Measurements from ENCODE around the gene TTPAL.
"Not testable (repeated sequence)": the region's sequence is repeated elsewhere in the genome, so short reads cannot be mapped to it uniquely, and the experiment has no call there.

Gene TTPAL

DNA sequence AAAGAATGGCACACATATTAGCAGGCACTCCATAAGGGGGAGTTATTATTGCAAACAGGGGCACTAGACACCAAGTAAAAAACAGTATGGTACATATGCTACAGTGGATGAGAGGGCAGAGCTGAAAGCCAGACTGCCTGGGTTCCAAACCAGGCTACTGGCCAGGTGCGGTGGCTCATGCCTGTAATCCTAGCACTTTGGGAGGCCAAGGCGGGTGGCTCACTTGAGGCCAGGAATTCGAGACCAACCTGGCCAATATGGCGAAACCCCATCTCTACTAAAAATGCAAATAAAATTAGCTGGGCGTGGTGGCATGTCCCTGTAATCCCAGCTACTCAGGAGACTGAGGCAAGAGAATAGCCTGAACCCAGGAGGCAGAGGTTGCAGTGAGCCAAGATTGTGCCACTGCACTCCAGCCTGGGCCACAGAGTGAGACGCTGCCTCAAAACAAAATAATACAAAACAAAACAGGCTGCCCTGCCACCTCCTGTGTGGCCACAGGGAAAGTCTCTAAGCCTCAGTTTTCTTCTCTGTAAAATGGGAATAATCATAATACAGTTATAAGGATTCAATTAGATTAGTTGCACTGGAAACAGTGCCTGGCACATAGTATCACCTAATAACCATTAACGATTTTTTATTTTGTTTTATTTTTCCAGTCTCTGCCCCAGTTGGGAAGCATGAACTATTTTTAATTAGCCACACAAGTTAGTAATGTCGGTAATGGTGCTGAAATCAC is 7.5 kb upstream of the TTPAL start:
- no peak for DNase-seq

DNA sequence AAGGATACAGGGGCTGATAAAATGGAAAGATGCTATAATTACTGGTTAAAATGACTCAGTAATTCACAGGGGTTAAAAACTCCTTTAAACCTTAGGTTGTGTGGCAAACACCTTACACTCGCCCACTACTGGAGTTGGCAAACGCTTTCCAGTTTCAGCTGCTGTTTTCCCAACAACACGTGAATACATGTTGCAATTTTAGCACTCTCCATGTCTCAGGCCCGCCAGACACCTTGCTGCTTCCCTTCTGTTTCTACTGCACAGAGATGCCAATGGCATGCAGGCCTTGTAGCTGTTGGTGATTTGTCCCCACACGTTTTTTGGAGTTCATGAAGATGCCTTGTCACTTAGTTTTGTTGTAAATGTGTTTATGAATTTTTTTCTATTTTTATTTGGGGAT is 5.3 kb upstream of the TTPAL start:
- peak; percentile 6 to 15 for DNase-seq

DNA sequence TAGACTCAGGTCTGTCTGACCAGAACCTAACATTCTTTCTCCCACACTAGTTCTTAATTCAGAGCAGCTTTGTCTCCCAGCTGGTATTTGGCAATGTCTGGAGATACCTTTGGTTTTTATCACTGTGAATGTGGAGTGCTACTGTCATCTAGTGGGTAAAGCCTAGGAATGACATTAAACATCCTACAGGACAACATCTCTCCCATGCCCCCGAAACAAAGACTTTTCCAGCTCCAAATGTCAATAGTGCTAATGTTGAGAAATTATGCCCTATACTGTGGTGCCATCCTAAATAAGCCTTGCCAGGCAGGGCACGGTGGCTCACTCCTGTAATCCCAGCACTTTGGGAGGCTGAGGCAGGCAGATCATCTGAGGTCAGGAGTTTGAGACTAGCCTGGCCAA is 4.2 kb upstream of the TTPAL start:
- peak; percentile 17 to 69 for DNase-seq

DNA sequence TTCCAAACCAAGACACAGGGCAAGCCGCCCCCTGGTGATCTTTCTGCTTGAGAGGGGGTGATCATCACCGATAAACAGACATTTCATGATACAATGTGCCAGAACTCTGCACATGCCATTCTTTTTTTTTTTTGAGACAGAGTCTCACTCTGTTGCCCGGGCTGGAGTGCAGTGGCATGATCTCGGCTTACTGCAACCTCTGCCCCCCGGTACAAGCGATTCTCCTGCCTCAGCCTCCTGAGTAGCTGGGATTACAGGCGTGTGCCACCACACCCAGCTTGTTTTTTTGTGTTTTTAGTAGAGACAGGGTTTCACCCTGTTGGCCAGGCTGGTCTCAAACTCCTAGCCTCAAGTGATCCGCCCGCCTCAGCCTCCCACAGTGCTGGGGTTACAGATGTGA is 3.4 kb upstream of the TTPAL start:
- not testable (repeated sequence) for DNase-seq

DNA sequence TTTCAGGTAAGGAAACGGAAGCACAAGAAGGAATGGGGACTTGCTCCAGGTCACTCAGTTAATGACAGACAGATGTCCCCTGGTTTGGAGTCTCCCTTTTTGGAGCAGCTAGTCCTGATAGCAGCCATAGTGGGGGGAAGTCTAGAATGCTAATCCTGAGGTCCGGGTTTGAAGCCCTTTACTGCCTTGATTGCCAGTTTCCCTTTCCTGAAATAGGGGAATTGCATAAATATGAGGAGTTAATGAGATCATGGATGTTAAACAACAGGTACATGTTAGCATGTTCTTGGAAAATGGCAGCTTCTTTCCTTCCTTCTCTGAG is 341 bp upstream of the TTPAL start:
- DNase-seq: no peak

DNA sequence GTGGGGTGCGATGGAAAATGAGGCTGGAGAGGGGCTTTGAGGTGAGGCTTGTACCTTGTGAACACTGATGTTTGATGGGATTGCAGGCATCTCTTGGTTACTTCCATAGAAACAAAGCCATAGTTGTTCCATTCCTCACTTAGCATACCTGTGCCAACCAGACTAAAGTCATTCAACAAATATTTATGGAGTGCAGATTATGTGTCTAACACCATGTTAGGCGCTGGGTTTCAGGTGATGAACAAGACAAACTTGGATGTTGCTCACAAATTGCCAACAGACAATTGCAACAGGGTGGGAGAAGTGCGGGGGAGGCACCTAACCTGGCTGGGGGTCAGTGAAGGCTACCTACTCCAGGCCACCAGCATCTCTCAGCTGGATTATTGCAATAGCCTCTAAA is 1.5 kb downstream of the TTPAL start:
- no peak for DNase-seq

DNA sequence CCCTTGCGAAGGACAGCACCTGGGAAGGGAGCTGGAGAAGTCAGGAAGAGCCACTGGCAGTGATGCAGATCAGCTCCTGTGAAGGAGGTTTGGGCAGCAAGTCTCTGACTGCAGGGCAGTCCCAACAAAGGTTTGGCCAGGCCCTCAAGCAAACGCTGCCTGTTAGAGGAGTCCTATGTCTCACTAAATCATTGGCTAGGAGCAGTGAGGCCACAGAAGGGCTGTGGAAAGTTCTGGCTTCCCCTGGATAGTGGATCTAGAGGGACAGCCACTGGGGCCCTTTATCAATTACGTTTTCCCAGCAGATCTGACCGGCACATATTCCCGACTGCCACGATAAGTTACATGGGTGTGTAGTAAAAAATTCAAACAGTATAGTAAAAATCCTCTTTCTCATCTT is 2.5 kb downstream of the TTPAL start:
- no peak for DNase-seq

DNA sequence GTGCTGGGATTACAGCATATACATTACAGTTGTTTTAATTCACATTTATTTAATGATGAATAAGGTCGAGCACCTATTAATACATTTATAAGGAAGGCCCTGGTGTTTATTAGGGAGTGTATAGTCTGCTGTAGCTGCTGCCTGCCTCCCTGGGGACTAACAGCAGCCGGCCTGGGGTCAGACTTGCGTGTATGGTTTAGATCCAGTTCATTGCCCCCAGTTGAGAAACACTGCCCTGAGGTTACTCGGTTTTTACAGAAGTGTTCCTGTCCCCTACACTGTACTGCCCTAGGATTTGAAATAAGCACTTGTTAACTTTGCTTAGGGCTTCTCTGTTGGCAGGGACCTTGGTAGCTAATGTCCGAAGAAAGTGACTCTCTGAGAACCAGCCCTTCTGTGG is 4.0 kb downstream of the TTPAL start:
- DNase-seq: no peak

DNA sequence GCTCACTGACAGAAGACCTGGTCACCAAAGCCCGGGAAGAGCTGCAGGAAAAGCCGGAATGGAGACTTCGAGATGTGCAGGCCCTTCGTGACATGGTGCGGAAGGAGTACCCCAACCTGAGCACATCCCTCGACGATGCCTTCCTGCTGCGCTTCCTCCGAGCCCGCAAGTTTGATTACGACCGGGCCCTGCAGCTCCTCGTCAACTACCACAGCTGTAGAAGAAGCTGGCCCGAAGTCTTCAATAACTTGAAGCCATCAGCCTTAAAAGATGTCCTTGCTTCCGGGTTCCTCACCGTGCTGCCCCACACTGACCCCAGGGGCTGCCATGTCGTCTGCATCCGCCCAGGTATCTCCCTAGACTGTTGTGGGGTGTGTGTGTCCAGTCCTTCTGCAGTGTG is 4.4 kb downstream of the TTPAL start:
- no peak for DNase-seq

DNA sequence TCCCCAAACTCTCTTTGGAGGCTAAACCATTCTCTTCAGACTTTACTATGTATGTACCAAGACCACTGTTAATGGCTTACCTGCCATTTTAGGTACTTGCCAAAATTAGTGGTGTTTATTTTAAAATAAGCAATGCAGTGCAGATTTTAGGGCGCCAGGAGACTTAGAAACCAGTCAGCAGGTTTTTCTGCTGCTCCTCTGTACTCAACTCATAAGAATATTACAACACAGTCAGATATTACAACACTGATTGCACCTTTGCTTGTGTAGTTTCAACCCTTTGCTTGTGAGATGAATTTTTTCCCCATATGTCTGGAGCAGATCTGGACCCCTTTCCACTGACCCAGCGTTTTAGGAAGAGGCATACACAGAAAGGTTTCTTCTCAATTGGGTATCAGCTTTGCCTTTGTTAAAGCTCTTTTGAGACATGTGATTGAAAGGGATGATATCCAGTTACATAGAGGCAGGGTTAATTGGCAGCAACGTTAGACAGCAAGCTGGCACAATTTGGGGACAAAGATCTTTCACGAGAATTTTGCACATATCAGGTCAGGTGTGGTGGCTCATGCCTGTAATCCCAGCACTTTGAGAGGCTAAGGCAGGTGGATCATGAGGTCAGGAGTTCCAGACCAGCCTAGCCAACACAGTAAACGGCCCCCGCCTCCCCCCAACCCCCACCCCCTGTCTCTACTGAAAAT is 6.2 kb downstream of the TTPAL start:
- no peak for DNase-seq

DNA sequence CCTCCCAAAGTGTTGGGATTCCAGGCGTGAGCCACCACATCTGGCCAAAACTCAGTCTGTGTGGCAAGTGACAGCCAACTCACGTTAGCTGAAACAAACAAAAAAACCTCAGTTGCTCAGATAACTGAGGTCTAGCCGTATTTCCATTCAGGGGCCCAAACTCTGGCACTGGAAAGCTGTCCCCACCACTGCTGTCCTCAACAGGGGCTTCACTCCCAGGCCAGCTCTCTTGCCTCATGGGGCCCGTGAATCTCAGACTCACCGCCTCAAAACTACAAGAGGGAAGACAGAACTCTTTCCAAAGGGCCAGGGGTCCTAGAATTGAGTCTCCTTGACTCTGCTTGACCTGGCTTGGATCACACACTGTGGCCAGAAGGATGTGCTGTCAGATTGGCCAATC is 7.4 kb downstream of the TTPAL start:
- DNase-seq: no peak

DNA sequence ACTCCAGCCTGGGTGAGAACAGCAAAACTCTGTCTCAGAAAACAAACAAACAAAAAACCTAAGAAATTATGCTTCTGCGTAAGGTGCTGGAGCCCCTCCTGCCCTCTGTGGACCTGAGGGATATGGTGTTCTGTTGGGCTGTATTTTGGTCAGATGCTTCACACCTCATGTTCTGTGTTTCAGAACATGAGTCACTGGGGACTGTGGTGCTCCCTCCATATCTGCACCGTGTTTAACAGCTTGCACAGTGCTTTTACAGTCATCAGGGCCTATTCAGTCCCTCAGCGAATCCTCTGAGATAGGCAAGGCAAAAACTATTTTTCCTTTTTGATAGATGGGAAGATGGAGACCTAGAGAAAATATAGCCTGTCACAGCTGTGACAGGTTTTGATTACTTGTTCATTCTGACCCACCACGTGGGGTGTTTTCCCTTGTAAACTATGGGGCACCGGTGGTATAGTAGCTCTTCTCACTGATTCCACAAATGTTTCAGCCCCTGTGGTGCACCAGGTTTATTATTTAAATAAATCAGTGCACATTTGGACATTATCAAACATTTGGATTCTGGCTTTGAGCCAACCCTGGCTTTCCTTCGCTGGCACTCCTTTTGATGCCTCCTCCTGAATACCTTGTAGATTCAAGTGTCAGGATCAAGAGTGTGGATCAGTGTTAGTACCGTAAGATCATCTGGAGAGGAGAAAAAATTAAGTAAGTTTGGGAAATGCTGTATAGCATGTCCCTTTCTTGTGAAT is 9.6 kb downstream of the TTPAL start:
- DNase-seq: no peak

DNA sequence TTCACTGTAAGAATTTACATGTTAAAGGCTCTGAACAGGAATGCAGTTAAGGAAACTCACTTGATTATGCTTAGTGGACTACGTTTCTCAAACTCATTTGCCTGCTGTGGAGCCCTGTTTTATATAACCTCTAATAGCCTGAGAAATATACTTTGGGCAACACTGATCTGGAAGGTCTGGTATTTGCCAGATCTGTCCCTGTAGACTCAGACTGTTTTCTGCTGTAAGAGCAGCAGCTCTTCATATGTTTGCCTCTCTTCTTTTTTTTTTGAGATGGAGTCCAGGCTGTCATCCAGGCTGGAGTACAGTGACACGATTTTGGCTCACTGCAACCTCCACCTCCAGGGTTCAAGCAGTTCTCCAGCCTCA is 10.1 kb downstream of the TTPAL start:
- DNase-seq: no peak

DNA sequence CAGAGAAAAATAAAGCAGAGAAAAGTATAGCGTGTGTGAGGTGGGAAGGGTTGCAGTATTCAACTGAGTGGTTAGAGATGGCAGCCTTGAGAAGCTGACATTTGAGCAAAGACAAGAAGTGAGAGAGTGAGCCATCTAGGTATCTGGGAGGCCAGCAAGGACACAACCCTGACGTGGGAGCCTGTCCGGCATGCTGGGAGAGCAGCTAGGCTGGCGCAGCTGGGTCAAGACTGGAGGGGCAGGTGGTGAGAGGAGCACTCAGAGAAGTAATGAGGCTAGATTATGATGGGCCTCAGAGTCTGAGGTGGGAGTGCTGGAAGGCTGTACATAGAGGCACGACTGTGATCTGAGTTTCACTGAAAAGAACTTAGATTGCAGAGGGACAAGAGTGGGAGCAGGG is 12.9 kb downstream of the TTPAL start:
- no peak for DNase-seq

DNA sequence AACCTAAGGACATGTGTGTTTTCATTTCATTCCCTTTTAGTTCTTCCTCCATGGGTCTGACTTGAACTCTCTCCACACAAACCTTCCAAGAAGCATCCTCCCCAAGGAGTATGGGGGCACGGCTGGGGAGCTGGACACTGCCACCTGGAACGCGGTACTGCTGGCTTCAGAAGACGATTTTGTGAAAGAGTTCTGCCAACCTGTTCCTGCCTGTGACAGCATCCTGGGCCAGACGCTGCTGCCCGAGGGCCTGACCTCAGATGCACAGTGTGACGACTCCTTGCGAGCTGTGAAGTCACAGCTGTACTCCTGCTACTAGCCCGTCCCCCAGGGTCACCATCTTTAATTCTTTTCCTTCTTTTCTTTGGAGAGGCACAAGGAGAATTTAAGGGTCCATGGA is 13.5 kb downstream of the TTPAL start:
- DNase-seq: no peak

DNA sequence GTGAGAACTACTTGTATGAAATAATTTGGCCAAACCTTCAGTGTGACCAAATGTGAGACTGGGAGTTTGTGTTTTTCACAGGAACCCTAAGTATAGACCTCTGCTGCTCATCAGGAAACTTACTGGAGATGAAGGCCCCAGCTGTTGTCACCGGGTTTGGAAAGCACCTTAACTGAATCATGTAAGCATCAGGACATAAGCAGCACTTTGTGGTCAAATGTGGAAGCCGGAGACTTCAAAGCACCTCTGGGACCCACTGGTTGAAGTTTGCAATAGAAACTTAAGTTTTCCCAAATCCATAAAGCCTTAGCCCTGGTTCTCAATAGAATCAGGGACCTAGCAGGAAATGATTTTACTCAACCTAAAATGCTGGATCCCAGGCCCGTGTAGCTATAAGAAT is 14.3 kb downstream of the TTPAL start:
- no peak for DNase-seq

DNA sequence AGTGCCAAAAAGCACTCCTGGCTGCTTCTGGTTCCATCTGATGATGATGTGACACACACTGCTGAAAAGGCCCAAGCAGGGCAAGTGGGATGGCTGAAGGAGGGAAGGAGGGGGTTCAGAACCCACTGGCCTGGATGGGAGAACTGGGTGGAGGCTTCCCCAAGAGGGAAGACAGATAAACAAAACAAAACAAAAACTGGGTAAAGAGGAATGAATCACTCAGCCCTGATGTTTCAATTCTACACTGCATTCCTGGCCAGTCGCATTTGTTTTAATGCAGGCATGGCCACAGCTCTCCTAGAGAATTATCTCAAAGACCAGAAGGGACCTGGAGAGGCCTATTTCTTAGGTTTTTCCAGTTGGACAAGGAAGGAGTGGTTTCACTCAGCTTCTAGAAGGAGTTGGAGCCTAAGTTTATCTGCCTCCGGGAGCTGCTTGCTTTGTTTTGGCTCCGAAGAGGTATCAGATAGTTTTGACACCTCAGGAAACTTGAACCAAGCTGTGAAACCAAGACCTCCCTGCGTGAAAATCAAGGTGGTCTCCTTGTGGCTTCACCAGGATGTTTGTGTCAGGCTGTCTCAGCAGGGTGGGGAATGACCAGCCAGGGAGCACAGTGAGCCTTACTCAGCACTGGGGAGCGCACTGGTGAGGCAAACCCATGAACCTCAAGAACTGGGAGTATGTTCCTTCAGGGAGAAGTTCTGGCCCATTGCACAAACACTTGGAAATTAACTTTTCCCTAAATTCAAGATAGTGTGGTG is 16.1 kb downstream of the TTPAL start:
- no peak for DNase-seq

DNA sequence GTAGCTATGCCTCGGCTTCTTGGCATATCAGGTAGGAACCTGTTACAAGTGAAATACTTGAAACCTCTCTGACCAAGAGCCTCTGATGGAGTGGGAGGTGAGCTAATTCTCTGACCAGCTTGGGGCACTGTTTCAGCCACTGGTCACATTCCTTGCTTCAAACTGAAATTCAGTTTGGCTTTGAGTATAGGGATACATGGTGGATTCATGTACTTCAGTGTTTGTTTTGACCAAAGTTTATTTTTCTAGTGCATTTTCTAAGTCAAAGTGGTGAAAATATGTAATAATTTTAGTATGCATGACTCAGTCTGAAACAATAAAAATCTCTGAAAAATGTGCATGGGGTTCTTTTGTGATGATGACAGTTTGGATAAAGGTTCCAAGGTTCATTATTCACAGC is 18.6 kb downstream of the TTPAL start:
- DNase-seq: no peak

DNA sequence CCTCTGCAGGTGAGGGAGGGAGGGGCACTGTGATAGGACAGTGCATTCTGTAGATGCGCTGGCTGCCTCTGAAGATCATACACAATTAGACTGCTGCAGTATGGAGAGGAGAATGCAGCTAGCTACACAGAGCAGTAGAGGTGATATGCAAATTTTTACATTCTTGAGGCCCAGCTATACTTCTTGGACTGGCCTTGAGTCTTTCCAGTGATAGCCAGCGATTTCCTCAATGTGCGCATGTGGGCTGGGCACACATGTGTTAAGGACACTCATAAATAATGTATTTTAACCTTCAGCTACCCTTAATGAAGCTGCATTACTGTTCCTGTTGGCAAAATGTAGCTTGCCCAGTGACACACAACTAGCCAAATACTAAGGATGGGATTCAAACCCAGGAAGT is 19.0 kb downstream of the TTPAL start:
- no peak for DNase-seq

DNA sequence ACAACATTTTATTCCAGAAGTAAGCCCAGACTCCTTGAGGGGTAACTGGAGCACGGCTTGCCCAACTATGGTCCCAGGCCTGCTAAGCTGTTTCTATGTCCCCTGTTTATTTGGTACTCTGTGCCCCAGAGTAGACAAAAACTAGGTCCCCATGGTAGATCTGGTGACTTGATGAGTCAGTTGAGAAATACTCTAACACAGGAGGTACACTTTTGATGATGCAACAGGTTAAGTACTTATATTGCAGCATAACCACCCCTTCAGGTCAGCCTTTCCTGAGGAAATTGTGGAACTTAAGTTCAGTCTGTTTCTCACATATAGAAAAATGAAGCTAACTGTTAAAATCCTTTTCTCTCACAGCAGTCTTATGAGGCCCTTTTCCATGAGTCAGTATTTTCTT is 19.6 kb downstream of the TTPAL start:
- DNase-seq: no peak

DNA sequence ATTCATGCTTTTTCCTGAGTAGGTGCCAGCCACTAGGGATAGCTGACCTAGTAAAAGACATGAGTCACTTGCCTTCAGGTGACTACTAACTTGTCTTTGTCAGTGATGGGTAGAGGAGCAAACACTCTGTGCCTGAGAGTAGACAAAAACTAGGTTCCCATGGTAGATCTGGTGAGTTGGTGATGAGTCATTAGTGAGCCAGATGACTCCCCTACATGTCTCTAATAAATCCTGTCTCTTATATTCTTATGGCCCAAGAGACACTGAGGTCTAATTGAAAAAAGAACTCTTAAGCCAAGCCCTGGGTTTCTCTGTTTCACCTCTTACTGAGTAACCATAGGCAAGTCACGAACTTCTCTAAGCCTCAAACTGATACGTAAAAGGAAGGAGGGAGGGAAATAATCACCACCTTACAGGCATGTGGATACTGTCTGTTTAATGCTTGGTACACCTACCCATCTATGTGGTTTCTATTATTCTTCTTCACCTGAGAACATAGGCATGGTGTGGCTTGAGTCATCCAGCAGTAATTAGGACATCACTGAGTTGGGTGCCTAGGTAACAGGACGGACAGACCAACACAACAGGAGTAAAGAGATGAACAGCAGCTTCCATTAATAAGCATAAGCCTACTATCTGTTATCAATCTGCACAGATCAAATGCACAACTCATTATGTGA is 20.3 kb downstream of the TTPAL start:
- DNase-seq: no peak

DNA sequence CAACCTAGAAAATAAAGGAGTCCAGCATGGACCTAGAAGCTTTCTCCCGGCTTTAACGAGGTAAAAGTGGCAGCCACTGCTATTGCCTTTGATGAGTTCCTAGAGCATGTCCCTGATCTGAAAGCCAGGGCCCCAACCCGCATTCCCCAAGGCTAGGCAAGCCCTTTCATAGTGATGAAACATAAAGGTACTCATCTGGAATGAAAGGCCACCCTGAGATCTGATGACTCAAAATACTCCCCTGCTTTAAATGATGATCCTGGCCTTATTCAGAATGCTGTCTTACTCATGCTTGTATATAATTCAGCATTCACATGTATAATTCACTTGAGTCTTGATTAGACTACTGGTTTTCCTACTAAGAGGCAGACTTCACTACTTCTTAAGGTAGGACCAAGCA is 21.3 kb downstream of the TTPAL start:
- DNase-seq: no peak

DNA sequence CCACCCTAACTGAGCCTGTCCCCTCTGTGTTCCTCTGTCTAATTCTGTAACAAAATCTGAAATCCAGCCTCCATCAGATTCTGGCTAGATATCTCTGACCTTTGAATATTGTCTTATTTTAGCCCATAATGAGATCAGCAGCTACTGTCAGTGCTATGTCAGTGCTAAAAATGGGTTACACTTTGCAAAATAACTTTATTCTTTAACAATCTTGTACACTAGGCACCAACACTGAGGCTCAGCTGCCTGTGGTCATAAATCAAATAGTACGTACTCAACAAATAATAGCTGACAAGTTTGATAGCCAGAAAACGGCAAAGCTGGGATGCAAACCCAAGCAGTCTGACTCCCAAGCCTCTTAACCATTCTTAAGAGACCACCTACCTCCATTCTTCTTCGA is 22.1 kb downstream of the TTPAL start:
- no peak for DNase-seq

Data from cerebellar nuclear complex (tissue), 1 donor.